ENCODE results near the gene FAM181A. TPM values are rescaled to one million over a fixed set of nuclear protein-coding genes. Genes with fewer than 3 reads are reported as not detected.

The FAM181A gene
- polyA plus RNA-seq, 1 donor from 2014 or later = 0.43 TPM

- H3K4me3 ChIP-seq (ENCODE audit: low read length) = no peak overlapping the region
- no peaks in the 10 kb centered on the region for H3F3A ChIP-seq (ENCODE audit: insufficient read depth, low read length, poor library complexity, severe bottlenecking)
- H3K36me3 ChIP-seq (ENCODE audit: insufficient read depth, low read length) = no peaks in the 10 kb centered on the region
- no peak overlapping the region for H3K4me2 ChIP-seq (ENCODE audit: low read length)
- no peaks in the 10 kb centered on the region for H3K9me2 ChIP-seq (ENCODE audit: insufficient read depth, low read length)
- no peak overlapping the region for H2AFZ ChIP-seq (ENCODE audit: low read depth, low read length)
- H3K27me3 ChIP-seq (ENCODE audit: insufficient read depth, low read depth, low read length) = no peaks in the 10 kb centered on the region
- no peaks in the 10 kb centered on the region for H3K9me3 ChIP-seq (ENCODE audit: low read length)
- H3K9ac ChIP-seq (ENCODE audit: low read length) = no peak overlapping the region
- TF ChIP-seq REST (IDR thresholded peaks at IDR 0.05; ENCODE audit: borderline replicate concordance) = no peak
- no peak for TF ChIP-seq EZH2 (IDR thresholded peaks at IDR 0.05; ENCODE audit: borderline replicate concordance, insufficient read depth, low read length, poor library complexity, severe bottlenecking)
- TF ChIP-seq MXI1 (conservative IDR thresholded peaks at IDR 0.05; ENCODE audit: poor library complexity, severe bottlenecking) = no peak
- no peak for TF ChIP-seq EP300 (conservative IDR thresholded peaks at IDR 0.05; ENCODE audit: poor library complexity, severe bottlenecking)
- no peak for TF ChIP-seq SMC3 (conservative IDR thresholded peaks at IDR 0.05; ENCODE audit: poor library complexity)
- TF ChIP-seq POLR2AphosphoS5 (IDR thresholded peaks at IDR 0.05) = no peak
- TF ChIP-seq RAD21 (conservative IDR thresholded peaks at IDR 0.05) = no peak
- H3K27ac ChIP-seq (ENCODE audit: low read length) = no peak overlapping the region
- H4K20me1 ChIP-seq (ENCODE audit: insufficient read depth) = no peaks in the 10 kb centered on the region
- no peaks in the 10 kb centered on the region for H3K79me2 ChIP-seq (replicated peaks; ENCODE audit: insufficient read depth, low read length)
Measured at GRCh38 chr14:93965287-93965821, 38.2 kb downstream of the FAM181A start.

DNA sequence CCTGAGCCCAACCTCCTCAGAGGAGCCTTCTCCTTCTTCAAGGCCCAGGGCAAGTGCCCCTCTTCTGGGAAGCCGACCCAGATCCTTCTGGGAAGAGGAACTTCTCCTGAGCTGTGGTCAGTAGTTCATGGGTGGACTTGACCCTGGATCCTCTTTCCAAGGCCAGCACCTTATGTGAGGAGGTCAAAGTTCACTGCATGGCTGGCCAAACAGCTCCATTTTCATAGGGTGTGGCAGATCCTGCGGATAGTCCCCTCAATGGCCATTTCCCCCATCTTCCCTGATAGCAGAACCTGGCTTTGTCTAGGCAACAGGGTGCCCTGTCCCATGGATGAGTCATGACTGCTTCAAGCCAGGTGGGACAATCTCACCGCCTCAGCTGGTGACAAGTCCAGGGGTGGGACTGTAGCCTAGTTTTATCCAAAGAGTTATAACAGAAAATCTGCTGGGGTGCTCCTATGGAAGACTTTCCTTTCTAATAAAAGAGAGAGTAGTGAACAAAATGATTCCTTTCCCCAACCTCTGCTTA, 38.9 kb downstream of the FAM181A start:
- no peak overlapping the region for H3K9ac ChIP-seq (ENCODE audit: low read length)
- H3K36me3 ChIP-seq (ENCODE audit: insufficient read depth, low read length) = no peaks in the 10 kb centered on the region
- H3K9me3 ChIP-seq (ENCODE audit: low read length) = no peaks in the 10 kb centered on the region
- H3K9me2 ChIP-seq (ENCODE audit: insufficient read depth, low read length) = no peaks in the 10 kb centered on the region
- no peaks in the 10 kb centered on the region for H3F3A ChIP-seq (ENCODE audit: insufficient read depth, low read length, poor library complexity, severe bottlenecking)
- H4K20me1 ChIP-seq (ENCODE audit: insufficient read depth) = no peaks in the 10 kb centered on the region
- no peak overlapping the region for H3K4me2 ChIP-seq (ENCODE audit: low read length)
- no peak overlapping the region for H3K4me3 ChIP-seq (ENCODE audit: low read length)
- H3K79me2 ChIP-seq (replicated peaks; ENCODE audit: insufficient read depth, low read length) = no peaks in the 10 kb centered on the region
- TF ChIP-seq EZH2 (IDR thresholded peaks at IDR 0.05; ENCODE audit: borderline replicate concordance, insufficient read depth, low read length, poor library complexity, severe bottlenecking) = no peak
- no peak for TF ChIP-seq EP300 (conservative IDR thresholded peaks at IDR 0.05; ENCODE audit: poor library complexity, severe bottlenecking)
- no peak for TF ChIP-seq MXI1 (conservative IDR thresholded peaks at IDR 0.05; ENCODE audit: poor library complexity, severe bottlenecking)
- TF ChIP-seq TAF1 (IDR thresholded peaks at IDR 0.05; ENCODE audit: low read depth) = no peak
- TF ChIP-seq, protein P1, sequence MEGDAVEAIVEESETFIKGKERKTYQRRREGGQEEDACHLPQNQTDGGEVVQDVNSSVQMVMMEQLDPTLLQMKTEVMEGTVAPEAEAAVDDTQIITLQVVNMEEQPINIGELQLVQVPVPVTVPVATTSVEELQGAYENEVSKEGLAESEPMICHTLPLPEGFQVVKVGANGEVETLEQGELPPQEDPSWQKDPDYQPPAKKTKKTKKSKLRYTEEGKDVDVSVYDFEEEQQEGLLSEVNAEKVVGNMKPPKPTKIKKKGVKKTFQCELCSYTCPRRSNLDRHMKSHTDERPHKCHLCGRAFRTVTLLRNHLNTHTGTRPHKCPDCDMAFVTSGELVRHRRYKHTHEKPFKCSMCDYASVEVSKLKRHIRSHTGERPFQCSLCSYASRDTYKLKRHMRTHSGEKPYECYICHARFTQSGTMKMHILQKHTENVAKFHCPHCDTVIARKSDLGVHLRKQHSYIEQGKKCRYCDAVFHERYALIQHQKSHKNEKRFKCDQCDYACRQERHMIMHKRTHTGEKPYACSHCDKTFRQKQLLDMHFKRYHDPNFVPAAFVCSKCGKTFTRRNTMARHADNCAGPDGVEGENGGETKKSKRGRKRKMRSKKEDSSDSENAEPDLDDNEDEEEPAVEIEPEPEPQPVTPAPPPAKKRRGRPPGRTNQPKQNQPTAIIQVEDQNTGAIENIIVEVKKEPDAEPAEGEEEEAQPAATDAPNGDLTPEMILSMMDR (IDR thresholded peaks at IDR 0.05; ENCODE audit: poor library complexity, severe bottlenecking) = no peak
- TF ChIP-seq REST (IDR thresholded peaks at IDR 0.05; ENCODE audit: borderline replicate concordance) = no peak
- no peak overlapping the region for H2AFZ ChIP-seq (ENCODE audit: low read depth, low read length)
- no peaks in the 10 kb centered on the region for H3K27me3 ChIP-seq (ENCODE audit: insufficient read depth, low read depth, low read length)
- H3K27ac ChIP-seq (ENCODE audit: low read length) = no peak overlapping the region
